GM20000 (cell line): ENCODE data around the gene ADARB2.

ENCODE experiments used
- DNase-seq: peaks from one replicate; pipeline ENCODE4 v3.0.0; 2012; ENCODE audit warnings: low spot score
- TF ChIP-seq, protein P1 (sequence below): IDR thresholded peaks from 2 replicates; pipeline ENCODE4 v1.5.1; 2012; ENCODE audit warnings: mild to moderate bottlenecking, control low read depth; ENCODE audit errors: extremely low read depth, missing control alignments

ADARB2 gene

DNA sequence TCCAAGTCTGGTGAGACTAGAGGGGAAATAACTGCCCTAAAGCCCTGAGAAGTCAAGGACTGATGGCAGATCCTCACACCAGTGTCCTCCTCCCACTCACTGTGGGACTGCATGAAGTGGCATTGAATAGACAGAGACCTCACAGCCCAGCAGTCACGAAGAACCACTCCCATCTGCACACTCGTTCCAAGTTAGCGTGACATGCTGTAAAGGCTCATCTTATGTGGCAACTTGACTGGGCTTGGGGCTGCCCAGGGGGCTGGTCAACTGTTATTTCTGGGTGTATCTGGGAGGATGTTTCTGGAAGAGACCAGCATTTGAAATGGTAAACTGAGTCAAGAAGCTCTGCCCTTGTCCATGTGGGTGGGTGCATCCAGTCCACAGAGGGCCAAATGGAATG is 104.7 kb downstream of the ADARB2 start:
- TF ChIP-seq, protein P1, sequence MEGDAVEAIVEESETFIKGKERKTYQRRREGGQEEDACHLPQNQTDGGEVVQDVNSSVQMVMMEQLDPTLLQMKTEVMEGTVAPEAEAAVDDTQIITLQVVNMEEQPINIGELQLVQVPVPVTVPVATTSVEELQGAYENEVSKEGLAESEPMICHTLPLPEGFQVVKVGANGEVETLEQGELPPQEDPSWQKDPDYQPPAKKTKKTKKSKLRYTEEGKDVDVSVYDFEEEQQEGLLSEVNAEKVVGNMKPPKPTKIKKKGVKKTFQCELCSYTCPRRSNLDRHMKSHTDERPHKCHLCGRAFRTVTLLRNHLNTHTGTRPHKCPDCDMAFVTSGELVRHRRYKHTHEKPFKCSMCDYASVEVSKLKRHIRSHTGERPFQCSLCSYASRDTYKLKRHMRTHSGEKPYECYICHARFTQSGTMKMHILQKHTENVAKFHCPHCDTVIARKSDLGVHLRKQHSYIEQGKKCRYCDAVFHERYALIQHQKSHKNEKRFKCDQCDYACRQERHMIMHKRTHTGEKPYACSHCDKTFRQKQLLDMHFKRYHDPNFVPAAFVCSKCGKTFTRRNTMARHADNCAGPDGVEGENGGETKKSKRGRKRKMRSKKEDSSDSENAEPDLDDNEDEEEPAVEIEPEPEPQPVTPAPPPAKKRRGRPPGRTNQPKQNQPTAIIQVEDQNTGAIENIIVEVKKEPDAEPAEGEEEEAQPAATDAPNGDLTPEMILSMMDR, result no peak
- DNase-seq, result no peak

DNA sequence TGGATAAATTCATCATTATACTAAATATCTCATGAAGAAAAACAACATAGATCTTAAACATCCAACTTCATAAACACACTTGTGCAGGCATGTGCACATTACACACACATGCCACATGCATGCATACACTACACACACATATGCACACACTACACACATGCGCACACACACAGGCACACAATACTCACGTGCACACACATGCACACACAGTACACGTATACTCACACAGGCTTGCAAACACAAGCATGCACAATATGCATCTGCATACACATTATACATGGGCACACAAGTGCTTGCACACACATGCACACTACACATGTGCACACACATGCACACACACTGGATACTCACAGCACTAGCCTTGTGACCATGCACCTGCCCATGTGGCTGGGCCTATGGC is 105.2 kb downstream of the ADARB2 start:
- TF ChIP-seq, protein P1, result no peak
- no peak for DNase-seq

DNA sequence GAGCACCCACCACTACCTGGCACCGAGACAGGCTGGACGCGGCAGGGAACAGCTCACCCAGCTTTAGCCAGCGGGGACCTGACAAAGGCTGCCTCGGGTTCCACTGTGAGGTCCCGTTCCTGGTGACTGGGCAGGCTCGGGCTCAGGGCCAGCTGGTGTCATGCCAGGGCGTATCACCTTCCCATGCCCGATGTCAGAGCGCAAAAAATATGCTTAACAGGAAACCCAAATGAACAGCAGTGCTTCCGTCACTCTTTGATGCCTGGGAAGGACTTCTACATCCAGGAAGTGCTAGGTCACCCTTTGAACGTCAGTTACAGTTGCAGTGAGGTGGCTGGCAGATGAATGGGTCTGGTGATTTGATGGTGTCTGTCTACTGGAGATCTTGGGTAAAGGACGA is 106.0 kb downstream of the ADARB2 start:
- TF ChIP-seq, protein P1, result no peak
- DNase-seq, result no peak

- no peak for DNase-seq
- TF ChIP-seq, protein P1, result no peak
These were observed 107.0 kb downstream of the ADARB2 start for GRCh38 chr10:1630304-1630703.

GRCh38 chr10:1629326-1630198 is 107.8 kb downstream of the ADARB2 start:
- TF ChIP-seq, protein P1, result no peak
- DNase-seq, result peak; percentile 31

DNA sequence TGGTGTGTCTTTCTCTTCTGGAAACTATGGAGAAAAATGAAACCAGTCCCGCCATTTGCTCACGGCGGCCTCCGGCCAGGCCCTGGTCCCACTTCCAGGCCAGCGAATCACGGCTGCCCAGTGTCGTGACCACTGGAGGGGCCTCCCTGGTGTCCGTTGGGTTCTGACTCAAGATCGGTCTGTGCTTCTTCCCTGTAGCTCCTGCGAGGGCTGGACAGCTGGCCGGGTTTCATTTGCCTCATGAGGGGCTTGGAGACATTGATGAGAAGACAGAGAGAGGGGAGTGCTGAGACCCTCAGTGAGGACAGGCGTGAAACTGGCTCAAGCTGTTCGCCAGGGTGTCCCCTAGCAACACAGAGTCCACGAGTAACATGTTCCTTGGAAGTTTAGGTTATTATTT is 108.6 kb downstream of the ADARB2 start:
- TF ChIP-seq, protein P1, result no peak

DNA sequence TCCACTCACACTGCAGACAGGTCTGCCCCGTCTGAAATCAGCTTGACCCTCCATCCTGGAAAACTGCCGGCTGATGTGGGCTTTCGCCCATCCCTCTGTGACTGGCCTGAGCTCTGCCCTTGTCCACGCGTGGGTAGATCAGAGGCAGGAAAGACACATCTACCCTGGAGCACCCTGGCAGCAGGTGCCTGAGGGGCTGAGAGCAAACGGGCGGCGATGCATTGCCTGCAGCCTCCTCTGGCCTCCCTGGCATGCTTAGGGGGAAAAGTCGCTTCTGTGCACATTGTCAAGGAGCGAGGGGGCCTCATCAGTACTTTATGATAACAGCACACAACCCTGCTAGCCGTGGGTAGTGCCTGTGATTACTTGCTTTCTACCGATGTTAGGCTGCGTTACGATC is 109.4 kb downstream of the ADARB2 start:
- TF ChIP-seq, protein P1, result no peak
- DNase-seq, result no peak

More for the DNA sequence above, 108.6 kb downstream of the ADARB2 start:
- DNase-seq, result no peak
